ENCODE measurements around the gene FGD5.

FGD5 gene

DNA sequence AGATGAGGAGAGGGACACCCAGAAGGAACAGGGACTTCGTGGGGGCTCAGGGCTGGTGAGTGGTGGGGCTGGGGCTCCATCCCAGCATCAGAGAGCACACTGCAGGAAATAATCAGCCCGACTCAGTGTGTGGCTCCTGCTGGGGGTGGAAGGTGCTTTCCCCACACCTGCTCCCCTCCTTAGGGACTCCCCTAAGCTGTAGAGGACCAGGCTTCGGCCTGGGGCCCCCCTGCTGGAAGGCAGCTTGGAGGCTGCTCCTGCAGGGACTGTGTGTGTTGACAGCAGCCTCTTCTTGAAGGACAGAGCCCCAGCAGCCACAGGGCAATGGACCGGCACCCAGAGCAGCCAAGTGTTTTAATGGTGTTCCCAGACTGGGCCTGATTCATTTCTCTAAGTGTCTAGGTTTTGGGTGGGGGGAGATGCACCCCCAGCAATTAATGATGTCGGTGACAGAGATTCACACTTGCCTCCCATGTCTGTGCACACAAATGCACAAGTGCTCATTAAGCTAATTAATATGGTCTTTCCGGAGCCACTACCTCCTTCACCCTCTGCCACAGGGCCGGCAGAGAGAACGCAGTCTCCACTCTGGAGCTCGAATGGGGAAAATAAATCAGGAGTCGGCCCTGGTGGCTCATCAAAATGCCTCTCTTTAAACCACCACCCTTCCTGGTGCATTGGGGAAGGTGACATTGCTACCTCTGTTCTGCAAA, 16.9 kb upstream of the FGD5 start:
- ChIA-PET CTCF (interaction anchor here (1.0 to 3.7 kb wide), 4 partner anchors 10 to 120 kb away, joined by 3 to 26 read pairs (median 3); no protein-coding TSS in a partner anchor), POLR2A (no interaction called here)
- Histone ChIP-seq H3K4me3 (ENCODE audit: control insufficient read depth in 1 of 7, extremely low read depth in 1 of 7, insufficient read depth in 4 of 7, low read depth in 2 of 7, low read length in 6 of 7) (peak overlapping the region in 1 of 7 experiments; percentile 1), H3K27me3 (replicated peaks in 2 of 5; ENCODE audit: control insufficient read depth in 4 of 5, insufficient read depth in 5 of 5, low read length in 4 of 5) (no peaks in the 10 kb centered on the region), H3K36me3 (ENCODE audit: control insufficient read depth in 4 of 4, insufficient read depth in 4 of 4, low read length in 3 of 4) (no peaks in the 10 kb centered on the region), H3K9me3 (ENCODE audit: control extremely low read depth in 1 of 5, control insufficient read depth in 4 of 5, insufficient read depth in 2 of 5, low read depth in 1 of 5, low read length in 4 of 5) (peaks cover 0 to 2% (median 0%) of the 10 kb centered on the region in 5 experiments), H3K27ac (ENCODE audit: insufficient read depth in 1 of 2, low read depth in 1 of 2, low read length in 2 of 2, poor library complexity in 1 of 2, severe bottlenecking in 2 of 2) (no peak overlapping the region), H3K4me1 (ENCODE audit: control extremely low read depth in 1 of 4, control insufficient read depth in 4 of 4, insufficient read depth in 4 of 4, low read length in 3 of 4) (peaks cover 0 to 32% (median 29%) of the 10 kb centered on the region in 4 experiments)
- no peak for DNase-seq
- 67% methylated on average over 8 of the region's 10 CpGs for WGBS (ENCODE audit: insufficient coverage)

DNA sequence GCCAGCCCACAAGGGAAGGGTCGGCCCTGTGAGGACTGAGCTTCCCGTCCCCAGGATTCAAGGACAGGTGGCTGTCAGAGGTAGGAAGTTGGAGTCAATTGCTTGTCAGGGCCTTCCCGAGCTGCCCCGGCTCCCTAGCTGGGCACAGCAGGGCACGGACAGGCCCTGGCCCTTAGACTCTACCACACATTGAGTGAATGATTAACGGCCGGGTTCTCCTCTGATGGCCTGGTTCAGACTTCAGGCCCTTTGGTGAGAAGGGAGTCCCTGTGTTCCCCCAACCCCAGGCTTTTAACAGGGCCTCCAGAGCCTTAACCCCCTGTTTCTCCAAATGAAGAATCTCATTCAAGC, 16.4 kb upstream of the FGD5 start:
- Histone ChIP-seq H3K4me3 (ENCODE audit: control insufficient read depth in 1 of 7, extremely low read depth in 1 of 7, insufficient read depth in 4 of 7, low read depth in 2 of 7, low read length in 6 of 7) (no peak overlapping the region), H3K27ac (ENCODE audit: insufficient read depth in 1 of 2, low read depth in 1 of 2, low read length in 2 of 2, poor library complexity in 1 of 2, severe bottlenecking in 2 of 2) (no peak overlapping the region), H3K4me1 (ENCODE audit: control extremely low read depth in 1 of 4, control insufficient read depth in 4 of 4, insufficient read depth in 4 of 4, low read length in 3 of 4) (peaks cover 0 to 36% (median 34%) of the 10 kb centered on the region in 4 experiments), H3K27me3 (replicated peaks in 2 of 5; ENCODE audit: control insufficient read depth in 4 of 5, insufficient read depth in 5 of 5, low read length in 4 of 5) (no peaks in the 10 kb centered on the region), H3K9me3 (ENCODE audit: control extremely low read depth in 1 of 5, control insufficient read depth in 4 of 5, insufficient read depth in 2 of 5, low read depth in 1 of 5, low read length in 4 of 5) (peaks cover 0 to 2% (median 0%) of the 10 kb centered on the region in 5 experiments), H3K36me3 (ENCODE audit: control insufficient read depth in 4 of 4, insufficient read depth in 4 of 4, low read length in 3 of 4) (no peaks in the 10 kb centered on the region)
- DNase-seq, result no peak
- ChIA-PET CTCF (interaction anchor here (1.0 to 3.7 kb wide), 4 partner anchors 10 to 119 kb away, joined by 3 to 26 read pairs (median 3); no protein-coding TSS in a partner anchor), POLR2A (no interaction called here)
- 82% methylated on average over 7 of the region's 7 CpGs for WGBS (ENCODE audit: insufficient coverage)

- H3K36me3 ChIP-seq (ENCODE audit: control insufficient read depth in 4 of 4, insufficient read depth in 4 of 4, low read length in 3 of 4), result no peaks in the 10 kb centered on the region
- ChIA-PET POLR2A (no interaction called here), CTCF (interaction anchor here (1.2 to 3.7 kb wide), 2 partner anchors 11 kb away, joined by 3 to 26 read pairs; no protein-coding TSS in a partner anchor)
- peak; percentile 71 to 92 (median 82) for DNase-seq
- no peaks in the 10 kb centered on the region for H3K27me3 ChIP-seq (replicated peaks in 2 of 5; ENCODE audit: control insufficient read depth in 4 of 5, insufficient read depth in 5 of 5, low read length in 4 of 5)
- 86% methylated on average over 1 of the region's 13 CpGs for WGBS (ENCODE audit: insufficient coverage)
- peaks cover 0 to 2% (median 0%) of the 10 kb centered on the region in 5 experiments for H3K9me3 ChIP-seq (ENCODE audit: control extremely low read depth in 1 of 5, control insufficient read depth in 4 of 5, insufficient read depth in 2 of 5, low read depth in 1 of 5, low read length in 4 of 5)
- H3K4me3 ChIP-seq (ENCODE audit: control insufficient read depth in 1 of 7, extremely low read depth in 1 of 7, insufficient read depth in 4 of 7, low read depth in 2 of 7, low read length in 6 of 7), result peak overlapping the region in 1 of 7 experiments; percentile 3
- H3K4me1 ChIP-seq (ENCODE audit: control extremely low read depth in 1 of 4, control insufficient read depth in 4 of 4, insufficient read depth in 4 of 4, low read length in 3 of 4), result peaks cover 0 to 37% (median 34%) of the 10 kb centered on the region in 4 experiments
- peak overlapping the region in 1 of 2 experiments; percentile 26 for H3K27ac ChIP-seq (ENCODE audit: insufficient read depth in 1 of 2, low read depth in 1 of 2, low read length in 2 of 2, poor library complexity in 1 of 2, severe bottlenecking in 2 of 2)
These were observed 15.4 kb upstream of the FGD5 start for GRCh38 chr3:14803101-14803980.

DNA sequence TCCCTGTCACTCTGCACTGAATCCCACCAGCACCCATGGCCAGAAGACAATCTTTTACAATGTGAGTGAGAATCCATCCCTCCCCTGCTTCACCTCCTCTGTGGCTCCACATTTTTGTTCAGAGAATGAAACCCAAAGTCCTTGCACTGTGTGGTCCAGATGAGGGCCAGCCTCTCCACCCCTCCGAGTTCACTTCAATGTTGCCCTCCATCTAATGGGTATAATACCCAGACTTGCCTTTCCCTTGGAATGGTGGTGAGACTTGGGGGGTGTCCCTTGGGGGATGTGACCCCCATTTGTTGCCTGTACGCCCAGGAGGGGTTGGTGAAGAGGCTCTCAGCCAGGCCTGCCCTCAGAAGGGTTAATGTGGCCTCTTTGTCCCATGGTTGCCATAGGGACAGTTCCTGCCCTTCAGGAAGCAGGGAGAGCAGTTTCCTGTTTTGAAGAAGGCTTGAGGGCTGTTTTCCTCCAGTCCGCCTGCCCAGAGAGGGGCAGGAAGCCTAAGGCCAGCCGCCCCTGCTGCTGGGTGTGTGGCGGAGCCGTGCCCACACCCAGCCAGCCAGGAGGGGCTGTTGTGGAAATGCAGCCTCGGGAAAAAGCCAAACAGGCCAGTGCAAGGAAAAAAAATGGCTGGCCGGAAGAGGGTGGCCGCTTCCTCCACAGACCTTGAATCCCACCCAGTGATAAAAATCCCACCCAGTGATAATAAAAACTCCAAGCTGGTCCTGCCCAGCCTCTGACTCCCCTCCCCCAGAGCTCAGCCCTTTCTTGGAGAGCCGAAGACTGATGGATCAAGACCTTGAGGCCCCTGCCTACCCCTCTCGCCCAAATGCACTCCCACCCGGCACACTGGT, 14.6 kb upstream of the FGD5 start:
- no peaks in the 10 kb centered on the region for H3K27me3 ChIP-seq (replicated peaks in 2 of 5; ENCODE audit: control insufficient read depth in 4 of 5, insufficient read depth in 5 of 5, low read length in 4 of 5)

DNA sequence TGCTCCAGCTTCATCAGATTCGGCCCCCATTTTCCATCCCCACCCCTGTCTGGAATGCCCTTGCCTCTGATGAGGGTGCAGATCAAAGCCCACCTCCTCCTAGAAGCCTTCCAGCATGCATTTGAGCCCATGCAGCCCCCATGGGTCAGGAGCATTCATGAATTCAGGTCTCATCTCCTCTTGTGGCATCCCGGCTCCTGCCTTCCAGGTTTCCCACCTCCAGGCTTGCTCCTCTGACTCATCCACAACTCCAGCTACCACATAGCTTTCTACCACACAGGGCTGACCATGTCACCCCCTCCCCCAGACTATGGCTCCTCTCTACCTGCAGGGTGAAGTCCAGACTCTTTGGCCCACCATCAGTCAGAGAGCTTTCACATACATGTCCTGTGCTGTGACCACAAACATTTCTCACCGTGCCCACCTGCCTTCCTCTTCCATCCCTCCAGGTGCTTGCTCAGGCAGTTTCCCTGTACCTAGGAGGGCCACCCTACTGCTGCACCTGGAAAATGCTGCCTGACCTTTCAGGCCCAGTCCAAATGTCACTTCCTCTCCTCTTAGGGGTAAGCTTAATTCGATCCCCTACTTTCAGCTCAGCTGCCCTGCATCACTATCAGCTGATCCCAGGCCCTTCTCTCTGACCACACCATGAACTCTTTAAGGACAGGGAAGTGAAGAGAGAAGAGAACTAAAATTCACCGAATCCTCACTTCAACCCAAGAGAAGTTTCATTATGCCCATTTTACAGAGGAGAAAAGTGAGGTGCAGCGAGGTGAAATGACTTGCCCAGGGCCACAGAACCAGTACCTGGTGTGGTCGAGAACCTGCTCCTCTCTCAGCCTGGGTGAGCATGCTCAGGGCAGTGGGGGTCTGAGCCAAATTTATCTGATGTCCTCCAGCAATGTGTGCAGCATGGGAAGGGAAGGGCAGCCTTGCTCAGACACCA, 13.7 kb upstream of the FGD5 start:
- 72% methylated on average over 4 of the region's 7 CpGs for WGBS (ENCODE audit: insufficient coverage)
- no peak overlapping the region for H3K27ac ChIP-seq (ENCODE audit: insufficient read depth in 1 of 2, low read depth in 1 of 2, low read length in 2 of 2, poor library complexity in 1 of 2, severe bottlenecking in 2 of 2)

More for the DNA sequence above, 14.6 kb upstream of the FGD5 start:
- WGBS (ENCODE audit: insufficient coverage), result 39% methylated on average over 9 of the region's 12 CpGs
- DNase-seq, result peak in 2 of 3 donors; percentile 43 to 68
- peaks cover 0 to 37% (median 34%) of the 10 kb centered on the region in 4 experiments for H3K4me1 ChIP-seq (ENCODE audit: control extremely low read depth in 1 of 4, control insufficient read depth in 4 of 4, insufficient read depth in 4 of 4, low read length in 3 of 4)
- H3K36me3 ChIP-seq (ENCODE audit: control insufficient read depth in 4 of 4, insufficient read depth in 4 of 4, low read length in 3 of 4), result no peaks in the 10 kb centered on the region
- H3K4me3 ChIP-seq (ENCODE audit: control insufficient read depth in 1 of 7, extremely low read depth in 1 of 7, insufficient read depth in 4 of 7, low read depth in 2 of 7, low read length in 6 of 7), result peak overlapping the region in 2 of 7 experiments; percentile 3 to 6
- H3K27ac ChIP-seq (ENCODE audit: insufficient read depth in 1 of 2, low read depth in 1 of 2, low read length in 2 of 2, poor library complexity in 1 of 2, severe bottlenecking in 2 of 2), result peak overlapping the region in 1 of 2 experiments; percentile 26
- ChIA-PET CTCF (interaction anchor here (0.7 to 3.7 kb wide), 6 partner anchors 10 to 46 kb away, joined by 3 to 26 read pairs (median 3); no protein-coding TSS in a partner anchor), POLR2A (no interaction called here)
- peaks cover 0 to 2% (median 0%) of the 10 kb centered on the region in 5 experiments for H3K9me3 ChIP-seq (ENCODE audit: control extremely low read depth in 1 of 5, control insufficient read depth in 4 of 5, insufficient read depth in 2 of 5, low read depth in 1 of 5, low read length in 4 of 5)

More for the DNA sequence above, 13.7 kb upstream of the FGD5 start:
- H3K27me3 ChIP-seq (replicated peaks in 2 of 5; ENCODE audit: control insufficient read depth in 4 of 5, insufficient read depth in 5 of 5, low read length in 4 of 5), result peaks cover 0 to 3% (median 0%) of the 10 kb centered on the region in 5 experiments
- ChIA-PET CTCF (interaction anchor here (0.6 to 1.4 kb wide), 6 partner anchors 9 to 45 kb away, joined by 3 to 11 read pairs (median 3); no protein-coding TSS in a partner anchor), POLR2A (no interaction called here)
- H3K36me3 ChIP-seq (ENCODE audit: control insufficient read depth in 4 of 4, insufficient read depth in 4 of 4, low read length in 3 of 4), result no peaks in the 10 kb centered on the region
- H3K9me3 ChIP-seq (ENCODE audit: control extremely low read depth in 1 of 5, control insufficient read depth in 4 of 5, insufficient read depth in 2 of 5, low read depth in 1 of 5, low read length in 4 of 5), result no peaks in the 10 kb centered on the region
- peaks cover 0 to 43% (median 38%) of the 10 kb centered on the region in 4 experiments for H3K4me1 ChIP-seq (ENCODE audit: control extremely low read depth in 1 of 4, control insufficient read depth in 4 of 4, insufficient read depth in 4 of 4, low read length in 3 of 4)
- peak in 2 of 3 donors; percentile 39 to 51 for DNase-seq
- H3K4me3 ChIP-seq (ENCODE audit: control insufficient read depth in 1 of 7, extremely low read depth in 1 of 7, insufficient read depth in 4 of 7, low read depth in 2 of 7, low read length in 6 of 7), result no peak overlapping the region

Data from common myeloid progenitor, CD34-positive (primary cell).